ENCODE data around the gene CIB2. TPM values are rescaled to one million over a fixed set of nuclear protein-coding genes. Genes with fewer than 3 reads are reported as not detected.

The CIB2 gene
- polyA plus RNA-seq, 1 donor from 2014 or later = 32.4 TPM

- Histone ChIP-seq H3K9ac (ENCODE audit: low read length) (no peak overlapping the region), H3K79me2 (replicated peaks; ENCODE audit: insufficient read depth, low read length) (no peaks in the 10 kb centered on the region), H3K27ac (ENCODE audit: low read length) (no peak overlapping the region), H3K4me2 (ENCODE audit: low read length) (no peak overlapping the region), H3K36me3 (ENCODE audit: insufficient read depth, low read length) (no peaks in the 10 kb centered on the region), H3F3A (ENCODE audit: insufficient read depth, low read length, poor library complexity, severe bottlenecking) (no peaks in the 10 kb centered on the region), H2AFZ (ENCODE audit: low read depth, low read length) (no peak overlapping the region), H3K9me2 (ENCODE audit: insufficient read depth, low read length) (no peaks in the 10 kb centered on the region), H3K9me3 (ENCODE audit: low read length) (no peaks in the 10 kb centered on the region), H3K27me3 (ENCODE audit: insufficient read depth, low read depth, low read length) (no peaks in the 10 kb centered on the region), H3K4me3 (ENCODE audit: low read length) (no peak overlapping the region), H4K20me1 (ENCODE audit: insufficient read depth) (no peaks in the 10 kb centered on the region)
- no peak for TF ChIP-seq RAD21 (conservative IDR thresholded peaks at IDR 0.05)
- TF ChIP-seq REST (IDR thresholded peaks at IDR 0.05; ENCODE audit: borderline replicate concordance) = no peak
- TF ChIP-seq POLR2AphosphoS5 (IDR thresholded peaks at IDR 0.05) = no peak
- TF ChIP-seq, protein P1, sequence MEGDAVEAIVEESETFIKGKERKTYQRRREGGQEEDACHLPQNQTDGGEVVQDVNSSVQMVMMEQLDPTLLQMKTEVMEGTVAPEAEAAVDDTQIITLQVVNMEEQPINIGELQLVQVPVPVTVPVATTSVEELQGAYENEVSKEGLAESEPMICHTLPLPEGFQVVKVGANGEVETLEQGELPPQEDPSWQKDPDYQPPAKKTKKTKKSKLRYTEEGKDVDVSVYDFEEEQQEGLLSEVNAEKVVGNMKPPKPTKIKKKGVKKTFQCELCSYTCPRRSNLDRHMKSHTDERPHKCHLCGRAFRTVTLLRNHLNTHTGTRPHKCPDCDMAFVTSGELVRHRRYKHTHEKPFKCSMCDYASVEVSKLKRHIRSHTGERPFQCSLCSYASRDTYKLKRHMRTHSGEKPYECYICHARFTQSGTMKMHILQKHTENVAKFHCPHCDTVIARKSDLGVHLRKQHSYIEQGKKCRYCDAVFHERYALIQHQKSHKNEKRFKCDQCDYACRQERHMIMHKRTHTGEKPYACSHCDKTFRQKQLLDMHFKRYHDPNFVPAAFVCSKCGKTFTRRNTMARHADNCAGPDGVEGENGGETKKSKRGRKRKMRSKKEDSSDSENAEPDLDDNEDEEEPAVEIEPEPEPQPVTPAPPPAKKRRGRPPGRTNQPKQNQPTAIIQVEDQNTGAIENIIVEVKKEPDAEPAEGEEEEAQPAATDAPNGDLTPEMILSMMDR (IDR thresholded peaks at IDR 0.05; ENCODE audit: poor library complexity, severe bottlenecking) = no peak
- TF ChIP-seq EP300 (conservative IDR thresholded peaks at IDR 0.05; ENCODE audit: poor library complexity, severe bottlenecking) = no peak
- TF ChIP-seq MXI1 (conservative IDR thresholded peaks at IDR 0.05; ENCODE audit: poor library complexity, severe bottlenecking) = no peak
- TF ChIP-seq SMC3 (conservative IDR thresholded peaks at IDR 0.05; ENCODE audit: poor library complexity) = no peak
- TF ChIP-seq EZH2 (IDR thresholded peaks at IDR 0.05; ENCODE audit: borderline replicate concordance, insufficient read depth, low read length, poor library complexity, severe bottlenecking) = no peak
- no peak for TF ChIP-seq TAF1 (IDR thresholded peaks at IDR 0.05; ENCODE audit: low read depth)
Measured at GRCh38 chr15:78093242-78094020, 37.8 kb downstream of the CIB2 start.

- H3K9me2 ChIP-seq (ENCODE audit: insufficient read depth, low read length) = no peaks in the 10 kb centered on the region
- no peaks in the 10 kb centered on the region for H3K36me3 ChIP-seq (ENCODE audit: insufficient read depth, low read length)
- H3K9me3 ChIP-seq (ENCODE audit: low read length) = no peaks in the 10 kb centered on the region
- TF ChIP-seq, protein P1 (IDR thresholded peaks at IDR 0.05; ENCODE audit: poor library complexity, severe bottlenecking) = no peak
- TF ChIP-seq EP300 (conservative IDR thresholded peaks at IDR 0.05; ENCODE audit: poor library complexity, severe bottlenecking) = no peak
- no peak for TF ChIP-seq POLR2AphosphoS5 (IDR thresholded peaks at IDR 0.05)
- TF ChIP-seq REST (IDR thresholded peaks at IDR 0.05; ENCODE audit: borderline replicate concordance) = no peak
- TF ChIP-seq TAF1 (IDR thresholded peaks at IDR 0.05; ENCODE audit: low read depth) = no peak
- TF ChIP-seq SMC3 (conservative IDR thresholded peaks at IDR 0.05; ENCODE audit: poor library complexity) = no peak
- no peak for TF ChIP-seq RAD21 (conservative IDR thresholded peaks at IDR 0.05)
- TF ChIP-seq MXI1 (conservative IDR thresholded peaks at IDR 0.05; ENCODE audit: poor library complexity, severe bottlenecking) = no peak
- no peak for TF ChIP-seq EZH2 (IDR thresholded peaks at IDR 0.05; ENCODE audit: borderline replicate concordance, insufficient read depth, low read length, poor library complexity, severe bottlenecking)
- H3F3A ChIP-seq (ENCODE audit: insufficient read depth, low read length, poor library complexity, severe bottlenecking) = no peaks in the 10 kb centered on the region
- no peak within 1 kb of the TSS for H3K9ac ChIP-seq (ENCODE audit: low read length)
- H4K20me1 ChIP-seq (ENCODE audit: insufficient read depth) = no peaks in the 10 kb centered on the region
- H3K79me2 ChIP-seq (replicated peaks; ENCODE audit: insufficient read depth, low read length) = no peaks in the 10 kb centered on the region
- H3K4me3 ChIP-seq (ENCODE audit: low read length) = no peak within 1 kb of the TSS
- no peak within 1 kb of the TSS for H3K4me2 ChIP-seq (ENCODE audit: low read length)
- no peak within 1 kb of the TSS for H3K27ac ChIP-seq (ENCODE audit: low read length)
- H2AFZ ChIP-seq (ENCODE audit: low read depth, low read length) = no peak within 1 kb of the TSS
- no peaks in the 10 kb centered on the region for H3K27me3 ChIP-seq (ENCODE audit: insufficient read depth, low read depth, low read length)
Measured at GRCh38 chr15:78092261-78093041, 38.8 kb downstream of the CIB2 start, which contains the start of gene SH2D7. SH2D7 (plus strand) TSS chr15:78092561; CDS start chr15:78092585, 24 bp downstream.

All from neural cell (in vitro differentiated cells).